Panc1 (cell line): ENCODE measurements around the gene AIFM3. TPM values are rescaled to one million over a fixed set of nuclear protein-coding genes. Genes with fewer than 3 reads are reported as not detected.

ENCODE experiments used
- ATAC-seq: fragments of 200-7000 bp; cut with Tn5 transposase; 2 replicates; pipeline ENCODE4 v1.9.1; 2020; ENCODE audit warnings: mild to moderate bottlenecking, moderate library complexity
- BruUV-seq: library from RNA; stranded (reverse); fragments of 400-500 nt; replicated peaks from 2 replicates; lab custom pipeline; 2021; lab: Mats Ljungman, UMichigan
- CTCF ChIA-PET: fragments of 300-600 bp; sonication (Branson Sonifier 250); formaldehyde crosslinking; loops from one replicate; lab custom pipeline; 2022; ENCODE audit warnings: antibody characterized with exemption; lab: Charles Lee
- POLR2A ChIA-PET: fragments of 300-600 bp; sonication (Branson Sonifier 250); formaldehyde crosslinking; loops from one replicate; lab custom pipeline; 2022; ENCODE audit warnings: antibody characterized with exemption; lab: Charles Lee
- DNase-seq: peaks from one replicate; pipeline ENCODE4 v3.0.0-alpha.2; 2010; ENCODE audit warnings: low read depth, low spot score
- H3K27ac ChIP-seq: 2 replicates; pipeline ENCODE4 v1.5.1; 2011; ENCODE audit warnings: mild to moderate bottlenecking, low read length, inconsistent platforms
- H3K27me3 ChIP-seq: fragments of 200-500 bp; sonication (Bioruptor generic); 2 replicates; pipeline ENCODE4 v1.6.0; 2014; ENCODE audit warnings: low read length, inconsistent platforms; ENCODE audit not compliant: control insufficient read depth, insufficient read depth
- H3K36me3 ChIP-seq: fragments of 200-500 bp; sonication (Bioruptor generic); 2 replicates; pipeline ENCODE4 v1.5.1; 2014; ENCODE audit warnings: inconsistent platforms, mild to moderate bottlenecking, low read length, moderate library complexity; ENCODE audit not compliant: control insufficient read depth, insufficient read depth
- H3K4me1 ChIP-seq: 2 replicates; pipeline ENCODE4 v1.5.1; 2011; ENCODE audit warnings: inconsistent platforms, mild to moderate bottlenecking, low read length, moderate library complexity; ENCODE audit not compliant: control insufficient read depth, insufficient read depth
- H3K4me3 ChIP-seq, 2 experiments: 2 replicates each; pipeline ENCODE4 v1.5.1; 2011 to 2012; ENCODE audit warnings: low read depth in 2 of 2, low read length in 2 of 2, mild to moderate bottlenecking in 2 of 2, inconsistent platforms in 1 of 2, moderate library complexity in 1 of 2
- H3K9me3 ChIP-seq: fragments of 200-500 bp; sonication (Bioruptor generic); 2 replicates; pipeline ENCODE4 v1.5.1; 2014; ENCODE audit warnings: low read depth, mild to moderate bottlenecking, inconsistent platforms, low read length, moderate library complexity; ENCODE audit not compliant: control insufficient read depth, insufficient read depth
- CTCF ChIP-seq: fragments of 450-650 bp; IDR thresholded peaks from 2 replicates; pipeline ENCODE4 v1.5.1; 2017; ENCODE audit warnings: mild to moderate bottlenecking
- POLR2AphosphoS5 ChIP-seq: IDR thresholded peaks from 2 replicates; pipeline ENCODE4 v1.6.1; 2012; ENCODE audit warnings: mild to moderate bottlenecking, low read depth, low read length, moderate library complexity
- REST ChIP-seq, 2 experiments: IDR thresholded peaks; 2 replicates each; pipeline ENCODE4 v1.6.1; 2011 to 2012; ENCODE audit warnings: low read depth in 2 of 2, control low read depth in 1 of 2, low read length in 1 of 2, mild to moderate bottlenecking in 1 of 2, moderate library complexity in 1 of 2; ENCODE audit not compliant: insufficient read depth in 1 of 2
- SIN3A ChIP-seq: IDR thresholded peaks from 2 replicates; pipeline ENCODE4 v1.6.1; 2012; ENCODE audit warnings: low read depth, mild to moderate bottlenecking, low read length, moderate library complexity, borderline replicate concordance; ENCODE audit not compliant: insufficient read depth
- TCF7L2 ChIP-seq: IDR thresholded peaks from 2 replicates; pipeline ENCODE4 v1.6.1; 2011; ENCODE audit warnings: mild to moderate bottlenecking, low read depth, low read length, inconsistent platforms
- in situ Hi-C: cut with HindIII; loops from 2 replicates; pipeline ENCODE4 v1.10.0; 2016; ENCODE audit warnings: low sequenced_read_pairs, low pct_unique_long_range_greater_than_20kb
- intact Hi-C: fragments of 100-400 bp; cut with micrococcal nuclease; formaldehyde crosslinking; loops from one replicate; pipeline ENCODE4 v1.10.0; 2022; ENCODE audit not compliant: unreplicated experiment
- total RNA-seq: library from RNA; stranded (reverse); gene quantifications from one replicate; pipeline ENCODE4 v1.2.1, GENCODE V29; 2021; ENCODE audit not compliant: unreplicated experiment

The AIFM3 gene
- total RNA-seq, 1 experiment from 2014 or later: 2.7 TPM

GRCh38 chr22:20976291-20976877 lies 9.3 kb downstream of the AIFM3 start:
- ChIA-PET POLR2A (no interaction called here), CTCF (no interaction called here)
- no peak overlapping the region for H3K4me3 ChIP-seq
- DNase-seq (no peak), ATAC-seq (no peak)
- no peaks in the 10 kb centered on the region for H3K36me3 ChIP-seq
- TF ChIP-seq REST (IDR thresholded peaks at IDR 0.05; ENCODE audit: insufficient read depth in 1 of 2, low read depth in 2 of 2, low read length in 1 of 2) (no peak), POLR2AphosphoS5 (no peak), TCF7L2 (no peak), CTCF (no peak), SIN3A (no peak)
- H3K4me1 ChIP-seq: 0 out of 2 replicates have a peak, but pooled peaks cover 2% of the 10 kb centered on the region
- intact Hi-C loops: no loop called here
- no peaks in the 10 kb centered on the region for H3K9me3 ChIP-seq
- no TSS peak for BruUV-seq
- H3K27ac ChIP-seq: no peak overlapping the region
- in situ Hi-C loops: no loop called here
- no peaks in the 10 kb centered on the region for H3K27me3 ChIP-seq

- ATAC-seq (no peak), DNase-seq (no peak)
- Histone ChIP-seq H3K4me3 (no peak overlapping the region), H3K9me3 (no peaks in the 10 kb centered on the region), H3K27me3 (no peaks in the 10 kb centered on the region), H3K4me1 (0 out of 2 replicates have a peak, but pooled peaks cover 3% of the 10 kb centered on the region), H3K27ac (no peak overlapping the region), H3K36me3 (no peaks in the 10 kb centered on the region)
- ChIA-PET CTCF (no interaction called here), POLR2A (no interaction called here)
- BruUV-seq: no TSS peak
- TF ChIP-seq REST (IDR thresholded peaks at IDR 0.05; ENCODE audit: insufficient read depth in 1 of 2, low read depth in 2 of 2, low read length in 1 of 2) (no peak), TCF7L2 (no peak), SIN3A (no peak), POLR2AphosphoS5 (no peak), CTCF (no peak)
- in situ Hi-C loops: no loop called here
- intact Hi-C loops: no loop called here
These were observed 10.0 kb downstream of the AIFM3 start for GRCh38 chr22:20977019-20977418.
